GM12892 (cell line): Measurements from ENCODE around the gene CBLB.

Experiments used
- POLR2A ChIP-seq: IDR thresholded peaks from 2 replicates; pipeline ENCODE4 v1.6.1; 2011; ENCODE audit warnings: low read depth, low read length, control low read depth
- POLR2AphosphoS5 ChIP-seq: IDR thresholded peaks from 2 replicates; pipeline ENCODE4 v1.6.1; 2011; ENCODE audit warnings: low read depth, low read length, control low read depth
- TAF1 ChIP-seq: IDR thresholded peaks from 2 replicates; pipeline ENCODE4 v1.6.1; 2011; ENCODE audit warnings: low read depth, mild to moderate bottlenecking, control low read depth, low read length, borderline replicate concordance

- TF ChIP-seq POLR2A, result no peak
- no peak for TF ChIP-seq POLR2AphosphoS5
- TF ChIP-seq TAF1, result no peak
These were observed 20.0 kb downstream of the CBLB start for GRCh38 chr3:105848821-105849220.
